SK-MEL-5 (cell line): ENCODE results near the gene TGIF2LY. TPM values are rescaled to one million over a fixed set of nuclear protein-coding genes. Genes with fewer than 3 reads are reported as not detected.
"Not testable (repeated sequence)": the region's sequence is repeated elsewhere in the genome, so short reads cannot be mapped to it uniquely, and the experiment has no call there.

ENCODE experiments used
- DNase-seq: peaks from one replicate; pipeline ENCODE4 v3.0.0-alpha.2; 2016; ENCODE audit warnings: low read depth, low spot score
- in situ Hi-C: cut with HindIII; loops from 2 replicates; pipeline ENCODE4 v1.10.0; 2016; ENCODE audit warnings: low sequenced_read_pairs, high pct_unique_total_duplicates, low pct_unique_long_range_greater_than_20kb
- polyA plus RNA-seq, 2 experiments: library from polyadenylated mRNA; depleted of rRNA; stranded (reverse); fragments of >200 nt; gene quantifications; 2 replicates each; pipeline ENCODE4 v1.2.3, GENCODE V29; 2015
- small RNA-seq, 2 experiments: library from RNA; depleted of rRNA; stranded (forward); fragments of <200 nt; gene quantifications; one replicate each; pipeline ENCODE3, GENCODE V24; 2014
- total RNA-seq: library from RNA; depleted of rRNA; stranded (reverse); fragments of >200 nt; shearing (Covaris generic); gene quantifications from 2 replicates; pipeline ENCODE4 v1.2.3, GENCODE V29; 2014; rRNA removed

The TGIF2LY gene
- not detected in 2 replicates for total RNA-seq
- polyA plus RNA-seq (2015; cell fraction: cytosol; rRNA removed) = not detected in 2 replicates
- not detected in 2 replicates for polyA plus RNA-seq (2015; cell fraction: nucleus; rRNA removed)

- in situ Hi-C loops, DNase-seq: not testable (repeated sequence)
These were observed at the start of gene TGIF2LY for GRCh38 chrY:3578767-3579166. Gene TGIF2LY (plus strand): TSS chrY:3579067. CDS start chrY:3579245, 178 bp downstream.

Small RNA genes lying within 50 kb of the gene (small RNA-seq; reads per million reads assigned to genes)
- 0 reads per million in 2 experiments for gene PRRC2CP1
